ENCODE data around the gene SCUBE1. TPM values are rescaled to one million over a fixed set of nuclear protein-coding genes. Genes with fewer than 3 reads are reported as not detected.

SCUBE1 gene
- total and polyA plus RNA-seq, 2 experiments from 2014 or later = 0.81 to 3.2 TPM

DNA sequence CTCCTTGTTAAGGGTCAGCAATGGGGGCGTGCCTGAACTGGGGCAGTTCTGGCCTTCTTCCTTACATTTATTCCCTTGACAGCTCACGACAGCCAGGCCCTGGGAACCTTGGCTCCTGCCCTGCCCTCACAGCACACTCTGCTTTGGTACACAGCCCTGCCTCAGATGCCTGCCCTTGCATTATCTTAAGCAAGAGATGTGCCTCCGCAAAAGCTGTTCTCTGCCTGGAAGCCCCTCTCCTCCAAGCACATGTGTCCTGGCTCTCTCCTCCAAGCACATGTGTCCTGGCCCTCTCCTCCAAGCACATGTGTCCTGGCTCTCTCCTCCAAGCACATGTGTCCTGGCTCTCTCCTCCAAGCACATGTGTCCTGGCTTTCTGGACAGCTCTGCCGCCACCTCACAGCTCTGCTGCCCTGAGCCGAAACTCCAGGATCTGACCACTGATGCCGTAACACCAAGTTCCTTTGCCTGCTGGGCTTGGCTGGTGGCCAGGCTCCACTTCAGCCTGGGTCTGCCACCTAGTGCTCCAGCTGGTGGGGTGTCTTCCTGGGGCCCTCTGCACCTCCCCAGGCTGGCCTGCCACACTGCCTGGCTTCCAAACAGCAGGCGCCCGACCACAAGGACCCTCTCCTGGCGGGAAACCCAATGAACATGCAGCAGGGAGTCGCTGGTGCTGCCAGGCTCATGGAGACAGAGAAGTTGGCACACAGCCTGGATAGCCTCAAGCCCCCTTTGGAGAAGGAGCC lies 53.0 kb downstream of the SCUBE1 start:
- DNase-seq (ENCODE audit: low spot score) (no peak), ATAC-seq (no peak)
- Mint-ChIP-seq H3K27me3 (ENCODE audit: insufficient read depth, low read depth, poor library complexity) (peaks cover 4% of the 10 kb centered on the region), H3K36me3 (ENCODE audit: low read depth) (no peaks in the 10 kb centered on the region; the same call in 2 of the 3 replicates), H3K9me3 (no peaks in the 10 kb centered on the region), H3K4me1 (peaks cover 9% of the 10 kb centered on the region), H3K27ac (no peak overlapping the region), H3K4me3 (no peak overlapping the region)
- Histone ChIP-seq H4K20me1 (replicated peaks; ENCODE audit: insufficient read depth) (no peaks in the 10 kb centered on the region), H3F3A (replicated peaks; ENCODE audit: low read depth) (no peaks in the 10 kb centered on the region), H3K27me3 (ENCODE audit: insufficient read depth) (no peaks in the 10 kb centered on the region), H3K4me1 (ENCODE audit: insufficient read depth) (no peaks in the 10 kb centered on the region), H3K4me3 (no peak overlapping the region), H3K79me2 (replicated peaks; ENCODE audit: insufficient read depth) (no peaks in the 10 kb centered on the region), H2AFZ (no peak overlapping the region), H3K27ac (ENCODE audit: low read depth) (no peak overlapping the region), H3K36me3 (ENCODE audit: insufficient read depth) (no peaks in the 10 kb centered on the region), H3K9me2 (ENCODE audit: insufficient read depth) (no peaks in the 10 kb centered on the region), H3K4me2 (no peak overlapping the region)
- TF ChIP-seq POLR2AphosphoS5 (IDR thresholded peaks at IDR 0.05; ENCODE audit: low read depth) = no peak

DNA sequence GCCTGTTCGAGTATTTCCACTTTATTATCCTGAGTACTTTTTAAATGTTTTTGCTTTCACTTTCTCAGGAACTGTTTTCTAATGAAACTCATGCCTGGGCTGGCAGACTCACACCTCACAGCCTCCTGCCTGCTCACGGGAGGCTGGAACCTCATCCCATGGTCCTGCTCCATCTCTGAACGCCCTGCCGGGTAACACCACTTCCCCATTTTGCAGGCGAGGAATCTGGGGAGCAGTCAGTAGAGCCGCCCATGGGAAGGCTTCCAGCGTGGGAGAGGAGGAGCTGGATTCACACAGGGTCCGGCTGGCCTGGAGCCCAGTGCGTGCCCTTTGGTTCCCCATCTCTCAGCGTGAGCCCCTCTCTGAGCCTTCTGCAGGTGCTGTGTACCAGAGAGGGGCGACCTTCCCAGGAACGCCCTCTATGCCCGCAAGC lies 53.6 kb downstream of the SCUBE1 start:
- H3F3A ChIP-seq (replicated peaks; ENCODE audit: low read depth) = no peaks in the 10 kb centered on the region
- H3K79me2 ChIP-seq (replicated peaks; ENCODE audit: insufficient read depth) = no peaks in the 10 kb centered on the region
- no peak overlapping the region for H2AFZ ChIP-seq
- H3K27ac ChIP-seq (ENCODE audit: low read depth) = no peak overlapping the region
- no peak; the same call in 2 of the 3 replicates for ATAC-seq
- Mint-ChIP-seq H3K27me3 (ENCODE audit: insufficient read depth, low read depth, poor library complexity) (peaks cover 2% of the 10 kb centered on the region), H3K36me3 (ENCODE audit: low read depth) (no peaks in the 10 kb centered on the region; the same call in 2 of the 3 replicates), H3K27ac (no peak overlapping the region), H3K4me1 (peaks cover 9% of the 10 kb centered on the region), H3K9me3 (no peaks in the 10 kb centered on the region), H3K4me3 (no peak overlapping the region)
- H3K4me2 ChIP-seq = no peak overlapping the region
- H3K27me3 ChIP-seq (ENCODE audit: insufficient read depth) = no peaks in the 10 kb centered on the region
- no peak for DNase-seq (ENCODE audit: low spot score)
- H4K20me1 ChIP-seq (replicated peaks; ENCODE audit: insufficient read depth) = no peaks in the 10 kb centered on the region
- H3K4me3 ChIP-seq = no peak overlapping the region
- no peaks in the 10 kb centered on the region for H3K36me3 ChIP-seq (ENCODE audit: insufficient read depth)
- H3K4me1 ChIP-seq (ENCODE audit: insufficient read depth) = no peaks in the 10 kb centered on the region
- no peaks in the 10 kb centered on the region for H3K9me2 ChIP-seq (ENCODE audit: insufficient read depth)
- TF ChIP-seq EZH2phosphoT487 (IDR thresholded peaks at IDR 0.05; ENCODE audit: unreplicated experiment) (no peak), CREB1 (CRISPR knock-in tag; IDR thresholded peaks at IDR 0.05; ENCODE audit: low read depth) (no peak), ZNF331 (CRISPR knock-in tag; IDR thresholded peaks at IDR 0.05; ENCODE audit: low read depth) (no peak), NANOG (IDR thresholded peaks at IDR 0.05; ENCODE audit: borderline replicate concordance) (no peak), EZH2 (IDR thresholded peaks at IDR 0.05; ENCODE audit: low read depth, unreplicated experiment) (no peak), STAT1 (IDR thresholded peaks at IDR 0.05; ENCODE audit: unreplicated experiment) (no peak), JUNB (IDR thresholded peaks at IDR 0.05; ENCODE audit: unreplicated experiment) (no peak)
- TF ChIP-seq, protein P1, sequence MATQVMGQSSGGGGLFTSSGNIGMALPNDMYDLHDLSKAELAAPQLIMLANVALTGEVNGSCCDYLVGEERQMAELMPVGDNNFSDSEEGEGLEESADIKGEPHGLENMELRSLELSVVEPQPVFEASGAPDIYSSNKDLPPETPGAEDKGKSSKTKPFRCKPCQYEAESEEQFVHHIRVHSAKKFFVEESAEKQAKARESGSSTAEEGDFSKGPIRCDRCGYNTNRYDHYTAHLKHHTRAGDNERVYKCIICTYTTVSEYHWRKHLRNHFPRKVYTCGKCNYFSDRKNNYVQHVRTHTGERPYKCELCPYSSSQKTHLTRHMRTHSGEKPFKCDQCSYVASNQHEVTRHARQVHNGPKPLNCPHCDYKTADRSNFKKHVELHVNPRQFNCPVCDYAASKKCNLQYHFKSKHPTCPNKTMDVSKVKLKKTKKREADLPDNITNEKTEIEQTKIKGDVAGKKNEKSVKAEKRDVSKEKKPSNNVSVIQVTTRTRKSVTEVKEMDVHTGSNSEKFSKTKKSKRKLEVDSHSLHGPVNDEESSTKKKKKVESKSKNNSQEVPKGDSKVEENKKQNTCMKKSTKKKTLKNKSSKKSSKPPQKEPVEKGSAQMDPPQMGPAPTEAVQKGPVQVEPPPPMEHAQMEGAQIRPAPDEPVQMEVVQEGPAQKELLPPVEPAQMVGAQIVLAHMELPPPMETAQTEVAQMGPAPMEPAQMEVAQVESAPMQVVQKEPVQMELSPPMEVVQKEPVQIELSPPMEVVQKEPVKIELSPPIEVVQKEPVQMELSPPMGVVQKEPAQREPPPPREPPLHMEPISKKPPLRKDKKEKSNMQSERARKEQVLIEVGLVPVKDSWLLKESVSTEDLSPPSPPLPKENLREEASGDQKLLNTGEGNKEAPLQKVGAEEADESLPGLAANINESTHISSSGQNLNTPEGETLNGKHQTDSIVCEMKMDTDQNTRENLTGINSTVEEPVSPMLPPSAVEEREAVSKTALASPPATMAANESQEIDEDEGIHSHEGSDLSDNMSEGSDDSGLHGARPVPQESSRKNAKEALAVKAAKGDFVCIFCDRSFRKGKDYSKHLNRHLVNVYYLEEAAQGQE (IDR thresholded peaks at IDR 0.05; ENCODE audit: unreplicated experiment) = no peak
- TF ChIP-seq, protein P2, sequence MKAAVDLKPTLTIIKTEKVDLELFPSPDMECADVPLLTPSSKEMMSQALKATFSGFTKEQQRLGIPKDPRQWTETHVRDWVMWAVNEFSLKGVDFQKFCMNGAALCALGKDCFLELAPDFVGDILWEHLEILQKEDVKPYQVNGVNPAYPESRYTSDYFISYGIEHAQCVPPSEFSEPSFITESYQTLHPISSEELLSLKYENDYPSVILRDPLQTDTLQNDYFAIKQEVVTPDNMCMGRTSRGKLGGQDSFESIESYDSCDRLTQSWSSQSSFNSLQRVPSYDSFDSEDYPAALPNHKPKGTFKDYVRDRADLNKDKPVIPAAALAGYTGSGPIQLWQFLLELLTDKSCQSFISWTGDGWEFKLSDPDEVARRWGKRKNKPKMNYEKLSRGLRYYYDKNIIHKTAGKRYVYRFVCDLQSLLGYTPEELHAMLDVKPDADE (IDR thresholded peaks at IDR 0.05) = no peak
- TF ChIP-seq, protein P3, sequence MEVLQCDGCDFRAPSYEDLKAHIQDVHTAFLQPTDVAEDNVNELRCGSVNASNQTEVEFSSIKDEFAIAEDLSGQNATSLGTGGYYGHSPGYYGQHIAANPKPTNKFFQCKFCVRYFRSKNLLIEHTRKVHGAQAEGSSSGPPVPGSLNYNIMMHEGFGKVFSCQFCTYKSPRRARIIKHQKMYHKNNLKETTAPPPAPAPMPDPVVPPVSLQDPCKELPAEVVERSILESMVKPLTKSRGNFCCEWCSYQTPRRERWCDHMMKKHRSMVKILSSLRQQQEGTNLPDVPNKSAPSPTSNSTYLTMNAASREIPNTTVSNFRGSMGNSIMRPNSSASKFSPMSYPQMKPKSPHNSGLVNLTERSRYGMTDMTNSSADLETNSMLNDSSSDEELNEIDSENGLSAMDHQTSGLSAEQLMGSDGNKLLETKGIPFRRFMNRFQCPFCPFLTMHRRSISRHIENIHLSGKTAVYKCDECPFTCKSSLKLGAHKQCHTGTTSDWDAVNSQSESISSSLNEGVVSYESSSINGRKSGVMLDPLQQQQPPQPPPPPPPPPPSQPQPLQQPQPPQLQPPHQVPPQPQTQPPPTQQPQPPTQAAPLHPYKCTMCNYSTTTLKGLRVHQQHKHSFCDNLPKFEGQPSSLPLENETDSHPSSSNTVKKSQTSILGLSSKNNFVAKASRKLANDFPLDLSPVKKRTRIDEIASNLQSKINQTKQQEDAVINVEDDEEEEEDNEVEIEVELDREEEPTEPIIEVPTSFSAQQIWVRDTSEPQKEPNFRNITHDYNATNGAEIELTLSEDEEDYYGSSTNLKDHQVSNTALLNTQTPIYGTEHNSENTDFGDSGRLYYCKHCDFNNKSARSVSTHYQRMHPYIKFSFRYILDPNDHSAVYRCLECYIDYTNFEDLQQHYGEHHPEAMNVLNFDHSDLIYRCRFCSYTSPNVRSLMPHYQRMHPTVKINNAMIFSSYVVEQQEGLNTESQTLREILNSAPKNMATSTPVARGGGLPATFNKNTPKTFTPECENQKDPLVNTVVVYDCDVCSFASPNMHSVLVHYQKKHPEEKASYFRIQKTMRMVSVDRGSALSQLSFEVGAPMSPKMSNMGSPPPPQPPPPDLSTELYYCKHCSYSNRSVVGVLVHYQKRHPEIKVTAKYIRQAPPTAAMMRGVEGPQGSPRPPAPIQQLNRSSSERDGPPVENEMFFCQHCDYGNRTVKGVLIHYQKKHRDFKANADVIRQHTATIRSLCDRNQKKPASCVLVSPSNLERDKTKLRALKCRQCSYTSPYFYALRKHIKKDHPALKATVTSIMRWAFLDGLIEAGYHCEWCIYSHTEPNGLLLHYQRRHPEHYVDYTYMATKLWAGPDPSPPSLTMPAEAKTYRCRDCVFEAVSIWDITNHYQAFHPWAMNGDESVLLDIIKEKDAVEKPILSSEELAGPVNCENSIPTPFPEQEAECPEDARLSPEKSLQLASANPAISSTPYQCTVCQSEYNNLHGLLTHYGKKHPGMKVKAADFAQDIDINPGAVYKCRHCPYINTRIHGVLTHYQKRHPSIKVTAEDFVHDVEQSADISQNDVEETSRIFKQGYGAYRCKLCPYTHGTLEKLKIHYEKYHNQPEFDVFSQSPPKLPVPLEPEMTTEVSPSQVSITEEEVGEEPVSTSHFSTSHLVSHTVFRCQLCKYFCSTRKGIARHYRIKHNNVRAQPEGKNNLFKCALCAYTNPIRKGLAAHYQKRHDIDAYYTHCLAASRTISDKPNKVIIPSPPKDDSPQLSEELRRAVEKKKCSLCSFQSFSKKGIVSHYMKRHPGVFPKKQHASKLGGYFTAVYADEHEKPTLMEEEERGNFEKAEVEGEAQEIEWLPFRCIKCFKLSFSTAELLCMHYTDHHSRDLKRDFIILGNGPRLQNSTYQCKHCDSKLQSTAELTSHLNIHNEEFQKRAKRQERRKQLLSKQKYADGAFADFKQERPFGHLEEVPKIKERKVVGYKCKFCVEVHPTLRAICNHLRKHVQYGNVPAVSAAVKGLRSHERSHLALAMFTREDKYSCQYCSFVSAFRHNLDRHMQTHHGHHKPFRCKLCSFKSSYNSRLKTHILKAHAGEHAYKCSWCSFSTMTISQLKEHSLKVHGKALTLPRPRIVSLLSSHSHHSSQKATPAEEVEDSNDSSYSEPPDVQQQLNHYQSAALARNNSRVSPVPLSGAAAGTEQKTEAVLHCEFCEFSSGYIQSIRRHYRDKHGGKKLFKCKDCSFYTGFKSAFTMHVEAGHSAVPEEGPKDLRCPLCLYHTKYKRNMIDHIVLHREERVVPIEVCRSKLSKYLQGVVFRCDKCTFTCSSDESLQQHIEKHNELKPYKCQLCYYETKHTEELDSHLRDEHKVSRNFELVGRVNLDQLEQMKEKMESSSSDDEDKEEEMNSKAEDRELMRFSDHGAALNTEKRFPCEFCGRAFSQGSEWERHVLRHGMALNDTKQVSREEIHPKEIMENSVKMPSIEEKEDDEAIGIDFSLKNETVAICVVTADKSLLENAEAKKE (CRISPR knock-in tag; IDR thresholded peaks at IDR 0.05) = no peak
